ENCODE data around the gene RGS10.

The RGS10 gene

DNA sequence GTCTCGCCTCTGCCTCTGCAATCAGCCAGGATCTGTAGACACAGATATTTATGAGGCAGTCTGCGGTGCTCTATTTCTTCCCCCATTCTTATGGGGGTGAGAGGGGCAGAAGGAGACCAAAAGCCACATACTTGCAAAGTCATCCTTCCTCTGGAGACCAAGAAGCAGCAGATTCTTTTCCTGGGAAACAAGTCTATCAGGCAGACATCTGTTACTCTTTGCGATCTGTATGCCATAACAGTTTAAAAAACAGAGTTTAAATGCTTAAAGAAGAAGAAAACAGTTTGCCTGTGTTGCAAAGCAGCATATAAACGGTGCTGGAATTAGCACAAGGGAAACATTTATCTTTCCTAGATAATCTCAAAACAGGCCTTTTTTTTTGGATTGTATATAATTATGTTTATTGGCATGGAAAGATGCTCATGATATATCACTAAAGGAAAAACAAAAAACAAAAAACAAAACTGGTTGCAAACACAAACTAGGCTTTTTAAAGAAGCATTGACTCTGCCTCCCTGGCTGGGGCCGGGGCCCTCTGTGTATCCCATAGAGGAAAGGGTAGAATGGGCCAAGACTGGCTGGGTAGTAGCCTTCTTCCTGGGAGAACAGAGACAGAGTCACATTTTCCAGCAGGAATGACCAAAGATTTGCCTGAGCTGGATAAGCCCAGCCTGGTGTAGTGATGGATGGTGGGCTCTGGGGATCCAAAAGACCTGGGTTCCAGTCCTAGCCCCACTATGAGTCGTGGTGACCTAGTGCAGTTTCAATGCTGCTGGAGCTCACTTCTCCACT, 50.4 kb downstream of the RGS10 start:
- Histone ChIP-seq H3K4me3 (ENCODE audit: low read length) (no peak overlapping the region), H3K4me2 (ENCODE audit: low read depth, low read length) (no peak overlapping the region), H2AFZ (ENCODE audit: low read length) (no peak overlapping the region), H3K4me1 (ENCODE audit: low read length) (peaks cover 7% of the 10 kb centered on the region), H3K9ac (ENCODE audit: low read length) (no peak overlapping the region), H3K9me3 (replicated peaks; ENCODE audit: insufficient read depth, low read length) (no peaks in the 10 kb centered on the region), H3K36me3 (replicated peaks; ENCODE audit: insufficient read depth, low read length) (no peaks in the 10 kb centered on the region), H3K27ac (ENCODE audit: low read length) (no peak overlapping the region), H4K20me1 (ENCODE audit: insufficient read depth, low read length) (no peaks in the 10 kb centered on the region), H3K27me3 (replicated peaks; ENCODE audit: insufficient read depth, low read length) (no peaks in the 10 kb centered on the region), H3K79me2 (ENCODE audit: low read length) (no peaks in the 10 kb centered on the region), H3K9me2 (replicated peaks; ENCODE audit: insufficient read depth, low read length) (no peaks in the 10 kb centered on the region), H3F3A (ENCODE audit: insufficient read depth, low read length) (no peaks in the 10 kb centered on the region)
- TF ChIP-seq EZH2phosphoT487 (IDR thresholded peaks at IDR 0.05; ENCODE audit: low read length) (no peak), EZH2 (optimal IDR thresholded peaks at IDR 0.05; ENCODE audit: low read depth, low read length) (no peak)
- TF ChIP-seq, protein P1, sequence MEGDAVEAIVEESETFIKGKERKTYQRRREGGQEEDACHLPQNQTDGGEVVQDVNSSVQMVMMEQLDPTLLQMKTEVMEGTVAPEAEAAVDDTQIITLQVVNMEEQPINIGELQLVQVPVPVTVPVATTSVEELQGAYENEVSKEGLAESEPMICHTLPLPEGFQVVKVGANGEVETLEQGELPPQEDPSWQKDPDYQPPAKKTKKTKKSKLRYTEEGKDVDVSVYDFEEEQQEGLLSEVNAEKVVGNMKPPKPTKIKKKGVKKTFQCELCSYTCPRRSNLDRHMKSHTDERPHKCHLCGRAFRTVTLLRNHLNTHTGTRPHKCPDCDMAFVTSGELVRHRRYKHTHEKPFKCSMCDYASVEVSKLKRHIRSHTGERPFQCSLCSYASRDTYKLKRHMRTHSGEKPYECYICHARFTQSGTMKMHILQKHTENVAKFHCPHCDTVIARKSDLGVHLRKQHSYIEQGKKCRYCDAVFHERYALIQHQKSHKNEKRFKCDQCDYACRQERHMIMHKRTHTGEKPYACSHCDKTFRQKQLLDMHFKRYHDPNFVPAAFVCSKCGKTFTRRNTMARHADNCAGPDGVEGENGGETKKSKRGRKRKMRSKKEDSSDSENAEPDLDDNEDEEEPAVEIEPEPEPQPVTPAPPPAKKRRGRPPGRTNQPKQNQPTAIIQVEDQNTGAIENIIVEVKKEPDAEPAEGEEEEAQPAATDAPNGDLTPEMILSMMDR (IDR thresholded peaks at IDR 0.05; ENCODE audit: low read length) = no peak
- no peak for DNase-seq

DNA sequence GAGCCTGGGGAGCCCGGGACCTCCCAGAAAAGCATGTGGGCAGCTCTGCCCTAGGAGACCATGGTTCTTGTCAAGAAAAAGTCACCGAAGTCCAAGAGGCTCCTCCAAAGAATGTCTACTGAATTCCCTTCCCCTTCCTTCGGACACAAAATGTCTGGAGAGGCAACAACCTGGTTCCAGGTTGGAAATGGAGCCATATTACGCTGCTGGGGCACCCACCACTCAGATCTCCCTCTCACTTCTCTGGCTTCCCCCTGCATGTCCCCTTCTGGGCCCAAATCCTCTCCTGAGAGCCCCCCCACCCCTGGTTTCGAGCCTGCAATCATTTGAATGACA, 52.6 kb downstream of the RGS10 start:
- H3K4me3 ChIP-seq (ENCODE audit: low read length) = peak overlapping the region; percentile 70
- no peaks in the 10 kb centered on the region for H3K27me3 ChIP-seq (replicated peaks; ENCODE audit: insufficient read depth, low read length)
- no peaks in the 10 kb centered on the region for H3K9me3 ChIP-seq (replicated peaks; ENCODE audit: insufficient read depth, low read length)
- H3K79me2 ChIP-seq (ENCODE audit: low read length) = no peaks in the 10 kb centered on the region
- H3F3A ChIP-seq (ENCODE audit: insufficient read depth, low read length) = no peaks in the 10 kb centered on the region
- no peak for DNase-seq
- H2AFZ ChIP-seq (ENCODE audit: low read length) = peak overlapping the region; percentile 98
- no peak overlapping the region for H3K27ac ChIP-seq (ENCODE audit: low read length)
- H4K20me1 ChIP-seq (ENCODE audit: insufficient read depth, low read length) = no peaks in the 10 kb centered on the region
- H3K36me3 ChIP-seq (replicated peaks; ENCODE audit: insufficient read depth, low read length) = no peaks in the 10 kb centered on the region
- H3K4me2 ChIP-seq (ENCODE audit: low read depth, low read length) = peak overlapping the region; percentile 77
- H3K9ac ChIP-seq (ENCODE audit: low read length) = peak overlapping the region; percentile 39; the same call in 1 of the 2 replicates
- H3K9me2 ChIP-seq (replicated peaks; ENCODE audit: insufficient read depth, low read length) = no peaks in the 10 kb centered on the region
- peaks cover 7% of the 10 kb centered on the region for H3K4me1 ChIP-seq (ENCODE audit: low read length)
- TF ChIP-seq EZH2phosphoT487 (IDR thresholded peaks at IDR 0.05; ENCODE audit: low read length) (no peak), EZH2 (optimal IDR thresholded peaks at IDR 0.05; ENCODE audit: low read depth, low read length) (no peak)
- TF ChIP-seq, protein P1 (IDR thresholded peaks at IDR 0.05; ENCODE audit: low read length) = 0 out of 2 replicates have a peak, but pooled peaks have one; percentile 1

DNA sequence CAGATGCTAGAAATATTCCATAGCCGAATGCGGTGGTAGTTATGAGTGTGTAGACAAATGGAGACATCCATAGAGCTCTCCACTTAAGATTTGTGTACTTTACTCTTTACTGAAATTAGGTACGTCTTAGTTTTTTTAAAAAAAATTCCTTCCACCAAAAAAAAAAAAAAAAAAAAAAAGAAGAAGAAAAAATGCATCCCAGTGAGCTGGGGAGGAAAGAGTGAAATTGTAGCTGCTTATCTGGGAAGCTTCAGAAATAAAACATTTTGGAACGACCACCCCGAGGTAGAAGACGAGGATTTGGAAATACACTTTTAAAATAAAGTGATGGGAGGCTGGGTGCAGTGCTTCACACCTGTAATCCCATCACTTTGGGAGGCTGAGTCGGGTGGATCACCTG, 53.8 kb downstream of the RGS10 start:
- Histone ChIP-seq H3K9ac (ENCODE audit: low read length) (no peak overlapping the region), H3K27ac (ENCODE audit: low read length) (no peak overlapping the region), H3K4me2 (ENCODE audit: low read depth, low read length) (no peak overlapping the region), H2AFZ (ENCODE audit: low read length) (no peak overlapping the region), H3K9me3 (replicated peaks; ENCODE audit: insufficient read depth, low read length) (no peaks in the 10 kb centered on the region), H3K27me3 (replicated peaks; ENCODE audit: insufficient read depth, low read length) (no peaks in the 10 kb centered on the region), H4K20me1 (ENCODE audit: insufficient read depth, low read length) (no peaks in the 10 kb centered on the region), H3K4me3 (ENCODE audit: low read length) (no peak overlapping the region), H3K36me3 (replicated peaks; ENCODE audit: insufficient read depth, low read length) (no peaks in the 10 kb centered on the region), H3K4me1 (ENCODE audit: low read length) (peaks cover 7% of the 10 kb centered on the region), H3F3A (ENCODE audit: insufficient read depth, low read length) (no peaks in the 10 kb centered on the region), H3K9me2 (replicated peaks; ENCODE audit: insufficient read depth, low read length) (no peaks in the 10 kb centered on the region), H3K79me2 (ENCODE audit: low read length) (no peaks in the 10 kb centered on the region)
- TF ChIP-seq, protein P1 (IDR thresholded peaks at IDR 0.05; ENCODE audit: low read length) = no peak
- no peak for TF ChIP-seq EZH2phosphoT487 (IDR thresholded peaks at IDR 0.05; ENCODE audit: low read length)
- TF ChIP-seq EZH2 (optimal IDR thresholded peaks at IDR 0.05; ENCODE audit: low read depth, low read length) = no peak
- no peak for DNase-seq

Data from MM.1S (cell line).